HG02642 (cell line): ENCODE measurements around the gene PCDH9.

Experiments
- ATAC-seq: cut with Tn5 transposase; IDR thresholded peaks from one replicate; pipeline ENCODE4 v1.9.1; 2021; ENCODE audit warnings: mild to moderate bottlenecking; ENCODE audit not compliant: unreplicated experiment, poor library complexity

Gene PCDH9

DNA sequence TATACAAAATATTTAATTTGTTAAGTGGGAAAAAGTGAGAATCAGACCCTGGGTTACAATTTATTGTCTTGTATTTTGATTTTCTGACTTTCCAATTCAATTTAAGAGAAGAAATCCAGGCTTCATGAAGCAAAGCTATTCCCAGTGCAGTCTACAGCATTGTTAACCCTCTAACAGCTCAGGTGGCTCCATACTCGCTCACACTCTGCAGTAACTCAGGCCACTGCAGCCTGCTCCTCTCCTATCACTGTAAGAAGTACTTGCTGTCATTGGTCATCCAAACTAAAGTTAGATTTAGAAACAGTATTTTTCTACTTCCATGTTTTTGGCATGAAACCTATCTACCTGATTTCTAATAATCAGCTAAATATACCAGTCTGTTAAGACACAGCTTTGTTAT lies 830.3 kb downstream of the PCDH9 start:
- no peak for ATAC-seq

DNA sequence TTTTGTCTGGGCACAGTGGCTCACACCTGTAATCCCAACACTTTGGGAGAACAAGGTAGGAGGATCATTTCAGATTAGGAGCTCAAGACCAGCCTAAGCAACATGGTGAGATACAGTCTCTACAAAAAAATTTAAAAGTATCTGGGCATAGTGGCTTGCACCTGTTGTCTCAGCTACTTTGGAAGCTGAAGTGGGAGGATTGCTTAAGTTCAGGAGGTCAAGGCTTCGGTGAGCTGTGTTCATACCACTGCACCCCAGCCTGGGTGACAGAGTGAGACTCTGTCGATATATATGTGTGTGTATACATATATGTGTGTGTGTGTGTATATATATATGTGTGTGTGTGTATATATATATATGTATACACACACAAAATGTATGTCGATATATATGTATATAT lies 833.0 kb downstream of the PCDH9 start:
- no peak for ATAC-seq

DNA sequence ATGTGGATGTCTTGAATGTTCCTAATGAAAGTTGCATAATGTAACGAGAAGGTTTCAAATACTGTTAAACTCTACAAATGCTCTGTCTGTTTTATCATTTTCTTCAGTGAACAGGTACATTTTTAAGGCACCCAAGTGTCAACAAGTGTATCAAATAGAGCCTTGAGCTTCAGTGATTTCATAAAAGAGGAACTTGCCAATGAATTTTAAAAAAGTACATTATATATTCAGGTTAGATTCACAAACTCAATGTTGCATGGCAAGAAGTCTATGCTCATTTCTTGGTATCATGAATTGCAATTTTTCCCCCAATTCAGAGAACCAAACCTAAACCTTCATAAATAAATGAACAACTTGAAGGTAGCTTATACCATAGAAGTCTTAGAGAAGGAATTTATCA lies 838.8 kb downstream of the PCDH9 start:
- no peak for ATAC-seq

DNA sequence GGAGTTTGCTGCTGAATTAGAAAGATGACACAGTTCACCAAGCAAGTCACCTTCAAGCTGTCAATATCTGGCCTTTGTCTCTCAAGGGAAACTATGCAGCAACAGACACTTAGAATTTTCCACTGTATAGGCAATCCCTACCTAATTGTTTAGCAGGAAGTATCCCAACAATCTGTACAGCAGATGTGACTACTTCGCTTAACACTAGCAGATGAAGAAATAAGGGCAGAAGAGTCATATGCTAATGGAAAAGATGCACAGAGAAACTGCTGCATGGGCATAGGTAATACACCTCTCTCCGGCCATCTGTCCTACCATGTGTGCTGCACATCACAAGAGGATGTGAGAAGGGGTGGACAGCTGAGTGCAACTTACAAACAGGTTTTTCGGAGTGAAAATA lies 851.2 kb downstream of the PCDH9 start:
- no peak for ATAC-seq

DNA sequence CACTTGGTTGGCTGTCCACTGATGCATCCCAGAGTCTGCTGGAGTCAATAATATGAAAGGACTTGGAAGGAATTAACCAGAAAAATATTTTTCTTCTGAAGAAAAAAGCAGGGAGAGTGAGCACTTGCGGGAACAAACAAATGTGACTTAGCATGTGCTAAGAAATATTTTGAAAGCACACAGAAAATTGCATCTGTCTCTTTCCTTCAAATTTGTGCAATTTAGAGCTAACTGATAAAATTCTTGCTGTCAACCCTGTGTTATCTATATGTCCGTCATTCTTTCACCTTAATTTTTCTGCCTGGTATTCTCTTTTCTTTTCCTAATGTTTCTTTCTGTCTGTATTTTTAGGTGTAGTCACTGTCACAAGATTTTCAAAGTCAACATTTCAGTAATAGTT lies 852.6 kb downstream of the PCDH9 start:
- ATAC-seq: no peak

DNA sequence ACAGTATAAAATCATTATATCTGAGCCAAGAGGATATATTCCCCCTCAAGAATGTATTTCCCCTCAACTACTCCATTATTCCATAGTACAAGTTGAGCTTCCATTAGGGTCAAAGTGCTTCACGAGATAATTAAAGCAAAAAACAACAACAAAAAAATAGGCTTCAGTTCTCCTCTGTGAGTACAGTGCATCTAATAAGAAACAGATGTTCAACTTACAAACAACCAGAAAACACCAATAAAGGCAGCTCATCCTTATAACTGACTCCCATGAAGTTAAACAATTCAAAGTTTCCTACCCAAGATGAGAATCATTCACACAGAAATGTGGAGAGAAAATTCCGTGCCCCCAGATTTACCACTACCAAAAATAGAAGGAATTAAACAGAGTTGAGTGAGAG lies 854.4 kb downstream of the PCDH9 start:
- no peak for ATAC-seq

DNA sequence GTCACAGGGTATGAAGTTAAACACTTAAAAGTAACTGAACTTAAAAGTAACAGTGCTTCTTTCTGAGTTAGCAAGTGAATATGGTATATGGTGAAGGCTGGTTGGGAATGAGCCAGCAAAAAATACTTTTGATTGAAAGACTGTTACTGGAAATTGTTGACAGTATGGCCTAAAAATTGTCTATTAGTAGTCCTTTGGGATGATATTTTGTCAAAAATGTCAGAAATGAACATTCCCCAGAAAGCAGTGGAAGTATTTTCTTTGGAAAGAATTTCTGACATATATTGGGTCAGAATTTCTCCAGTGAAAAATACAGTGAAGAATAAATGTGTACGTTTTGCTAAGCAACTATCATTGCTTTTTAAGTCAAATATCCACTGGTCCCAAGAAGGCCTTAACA lies 860.5 kb downstream of the PCDH9 start:
- no peak for ATAC-seq

DNA sequence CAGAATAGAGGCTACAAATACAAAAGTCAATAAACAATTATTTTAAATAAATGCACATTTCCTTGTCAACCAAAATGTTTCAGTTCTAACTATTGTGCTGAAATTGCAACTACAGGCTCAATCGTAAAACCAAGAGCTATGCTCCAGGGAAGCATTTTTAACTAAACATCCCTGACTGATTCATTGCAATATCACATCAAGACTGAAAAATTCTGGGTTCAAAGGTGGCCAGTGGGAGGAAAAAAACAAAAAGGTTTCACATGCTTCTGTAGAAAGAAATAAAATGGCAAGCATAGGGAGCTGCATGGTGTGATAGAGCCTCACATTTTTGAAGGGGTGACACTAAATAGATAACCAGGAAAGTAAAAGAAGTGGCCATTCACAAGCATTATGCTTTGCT lies 862.8 kb downstream of the PCDH9 start:
- ATAC-seq: no peak

DNA sequence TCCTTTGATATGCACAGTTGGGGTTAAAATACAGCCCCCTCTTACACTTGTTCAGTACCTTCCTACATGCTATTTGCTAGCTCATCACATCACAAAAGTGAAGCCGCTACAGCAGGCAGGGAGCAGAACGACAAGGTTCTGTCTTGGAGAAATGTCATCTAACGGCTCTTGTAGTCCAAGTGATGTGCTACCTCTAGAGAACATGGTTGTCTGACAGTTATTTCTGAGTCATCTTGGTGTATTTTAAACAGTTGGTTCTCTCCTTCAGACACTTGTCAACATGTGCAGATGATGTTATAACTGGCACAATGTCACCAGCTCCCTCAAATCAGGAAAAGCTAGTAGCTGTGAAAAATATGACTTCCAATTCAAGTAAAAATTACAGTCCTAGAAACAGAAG lies 865.0 kb downstream of the PCDH9 start:
- no peak for ATAC-seq

DNA sequence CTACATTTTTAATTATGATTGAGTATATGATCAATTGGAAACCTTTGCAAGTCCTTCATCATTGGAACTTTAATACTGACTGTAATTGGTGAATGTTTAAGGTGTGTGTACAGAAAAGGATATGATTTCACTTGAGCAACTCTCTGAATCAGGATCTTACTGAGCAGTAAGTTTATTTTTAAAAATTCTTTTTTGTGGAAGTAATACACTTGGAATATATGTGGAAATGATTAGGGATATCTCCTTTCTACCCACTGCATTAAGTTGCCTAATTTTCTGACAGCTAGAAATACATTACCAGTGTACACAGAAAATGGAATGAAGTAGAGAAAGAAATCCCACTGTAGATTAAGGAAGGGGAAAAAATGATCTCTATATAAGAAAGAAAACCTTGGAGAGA lies 865.8 kb downstream of the PCDH9 start:
- no peak for ATAC-seq

DNA sequence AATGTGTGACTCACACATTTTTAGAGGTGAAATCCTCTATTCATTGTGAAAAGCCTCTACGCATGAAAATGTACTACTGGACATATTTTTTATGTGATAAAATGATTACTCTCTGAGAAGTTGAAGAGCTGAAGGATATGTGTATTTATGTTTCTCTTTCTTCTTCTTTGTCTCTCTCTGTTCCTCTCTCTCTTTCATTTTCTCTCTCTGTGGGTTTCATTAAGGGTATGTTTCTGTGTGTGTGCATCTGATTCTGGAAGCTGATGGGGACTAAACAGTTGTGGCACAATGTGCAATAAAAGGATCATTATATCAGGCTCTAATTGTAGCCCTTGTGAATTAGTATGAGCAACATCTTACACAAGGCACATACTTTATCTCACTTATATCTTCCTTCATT lies 867.7 kb downstream of the PCDH9 start:
- peak; percentile 58 for ATAC-seq

DNA sequence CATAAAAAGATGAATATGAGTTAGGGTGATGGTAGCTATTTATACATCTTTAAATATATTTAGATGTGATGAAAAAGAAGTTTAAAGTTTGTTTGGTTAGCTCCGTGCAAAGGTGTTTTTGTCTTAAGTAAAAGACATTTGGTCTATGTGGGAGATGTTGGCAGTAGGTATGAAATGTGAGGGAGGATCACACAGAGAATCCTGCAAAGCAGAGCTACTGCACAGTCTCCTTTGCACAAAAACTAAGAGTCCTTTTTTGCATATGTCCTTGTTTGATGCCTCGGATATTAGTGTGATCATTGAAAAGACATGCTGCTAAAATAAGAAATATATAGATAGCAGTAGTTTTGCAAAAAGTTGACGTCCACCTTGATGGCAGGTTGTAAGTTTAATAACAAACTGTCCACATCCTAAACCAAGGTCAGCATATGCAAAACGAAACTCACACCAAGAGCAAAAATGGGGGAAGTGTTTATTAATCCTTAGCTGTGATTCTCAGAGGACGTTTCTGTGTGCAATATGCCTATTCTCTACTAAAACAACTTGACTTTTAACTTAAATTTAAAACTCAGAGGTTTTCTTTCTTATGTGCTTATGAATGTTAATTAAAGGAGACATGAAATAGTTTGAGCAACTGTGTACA lies 870.1 kb downstream of the PCDH9 start:
- no peak for ATAC-seq

DNA sequence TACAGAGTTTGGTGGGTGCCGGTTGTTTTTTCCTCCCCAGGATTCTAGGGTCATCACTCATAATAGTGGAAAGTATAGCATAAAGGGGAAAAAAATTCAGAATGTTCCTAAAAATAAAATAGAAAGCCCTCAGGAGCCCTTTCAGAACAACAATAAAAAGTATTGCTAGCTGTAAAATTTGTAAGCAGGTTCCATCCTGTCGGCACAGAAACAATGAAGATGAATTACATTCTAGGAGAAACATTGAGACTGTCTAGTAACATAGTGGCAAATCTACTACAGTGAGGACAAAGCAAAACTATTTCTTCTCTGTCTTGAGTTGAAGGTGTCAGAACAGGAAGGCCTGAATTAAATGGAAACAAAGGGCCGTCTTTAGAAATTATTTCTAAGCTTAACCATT lies 870.7 kb downstream of the PCDH9 start:
- no peak for ATAC-seq

DNA sequence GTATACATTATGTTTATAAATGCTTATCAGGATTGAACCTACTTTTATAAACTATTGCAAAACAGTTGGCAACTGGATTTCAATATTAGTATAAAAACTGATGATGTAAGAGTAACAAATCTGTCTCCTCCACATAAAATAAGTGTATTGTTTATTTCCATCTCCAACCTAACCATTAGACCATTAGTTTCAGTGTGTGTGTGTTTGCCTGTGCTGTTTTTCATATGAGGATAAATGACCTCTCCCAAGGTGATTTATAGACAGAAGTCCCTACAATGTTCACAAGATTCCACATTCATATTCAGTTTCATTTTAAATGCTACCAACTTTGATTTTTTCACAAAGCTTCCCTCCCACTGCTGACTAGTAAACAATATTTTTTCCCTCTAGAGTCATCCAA lies 871.6 kb downstream of the PCDH9 start:
- ATAC-seq: no peak

DNA sequence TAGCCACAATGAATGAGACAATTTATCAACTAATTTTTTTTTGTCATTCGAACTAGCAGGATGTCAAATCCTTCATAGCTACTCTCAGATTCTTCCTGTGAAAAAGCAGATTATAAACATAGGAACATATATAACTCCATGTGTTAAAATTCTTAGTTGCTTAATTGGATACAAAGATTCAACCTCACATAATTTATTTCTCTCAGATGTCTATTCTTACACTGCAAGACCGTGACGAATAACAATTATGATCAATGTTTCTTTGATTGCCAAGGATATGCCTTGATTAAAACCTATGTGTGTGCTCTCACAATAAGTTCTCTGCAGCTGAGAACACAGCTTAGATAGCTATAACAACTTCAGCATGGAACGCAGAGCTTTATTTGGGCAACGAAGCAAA lies 872.7 kb downstream of the PCDH9 start:
- ATAC-seq: no peak

DNA sequence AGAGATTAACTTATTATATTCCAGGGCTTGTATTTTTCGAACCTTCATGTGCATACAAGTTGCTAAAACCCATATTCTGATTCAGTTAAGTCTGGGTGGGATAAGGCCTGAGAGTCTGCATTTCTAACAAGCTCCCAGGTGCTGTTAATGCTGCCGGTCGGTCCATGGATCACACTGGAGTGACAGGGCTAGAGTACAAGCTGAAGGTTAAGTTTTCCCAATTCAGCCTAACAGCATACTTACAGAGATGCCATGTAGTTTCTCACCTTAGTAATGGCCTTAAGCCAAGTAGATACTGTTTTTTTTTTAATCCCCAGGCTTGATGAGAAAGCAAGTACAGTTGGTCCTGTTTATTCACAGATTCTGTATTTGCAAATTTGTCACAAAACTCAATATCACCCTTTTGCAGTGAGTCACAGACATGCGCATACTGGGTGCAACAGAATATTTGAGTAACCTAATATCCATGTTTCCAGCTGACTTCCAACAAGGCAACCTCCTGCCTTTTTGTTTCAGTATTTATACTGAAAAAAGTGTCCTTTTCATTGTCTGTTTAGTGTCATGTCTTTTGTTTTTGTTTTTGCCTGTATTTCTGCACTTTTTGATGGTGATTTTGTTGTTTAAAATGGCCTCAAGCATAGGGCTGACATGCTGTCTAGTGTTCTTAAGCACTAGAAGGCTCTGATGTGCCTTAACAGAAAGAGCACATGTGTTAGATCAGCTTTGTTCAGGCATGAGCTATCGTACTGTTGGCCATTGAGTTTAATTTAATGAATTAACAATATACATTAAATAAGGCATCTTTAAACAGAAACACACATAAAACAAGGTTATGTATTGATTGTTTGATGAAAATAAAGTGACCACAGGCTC lies 875.0 kb downstream of the PCDH9 start:
- ATAC-seq: no peak

DNA sequence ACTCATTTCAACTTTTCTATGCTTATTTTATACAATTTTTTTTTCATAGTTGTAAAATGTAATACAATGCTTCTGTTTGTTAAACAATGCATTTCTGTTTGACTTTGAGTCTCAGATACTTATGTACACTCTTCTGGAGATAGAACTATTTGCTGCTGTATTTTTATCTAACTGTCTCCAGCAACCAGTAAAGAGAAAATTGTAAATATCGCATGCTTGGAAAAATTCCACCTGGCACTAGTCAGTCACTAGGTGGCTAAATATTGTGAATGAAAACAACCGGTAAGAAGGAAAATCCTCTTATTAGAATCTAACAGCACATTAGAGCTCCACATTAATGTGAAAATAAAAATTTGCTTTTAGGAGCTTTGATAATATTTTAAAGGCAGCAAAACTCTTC lies 876.5 kb downstream of the PCDH9 start:
- ATAC-seq: no peak

DNA sequence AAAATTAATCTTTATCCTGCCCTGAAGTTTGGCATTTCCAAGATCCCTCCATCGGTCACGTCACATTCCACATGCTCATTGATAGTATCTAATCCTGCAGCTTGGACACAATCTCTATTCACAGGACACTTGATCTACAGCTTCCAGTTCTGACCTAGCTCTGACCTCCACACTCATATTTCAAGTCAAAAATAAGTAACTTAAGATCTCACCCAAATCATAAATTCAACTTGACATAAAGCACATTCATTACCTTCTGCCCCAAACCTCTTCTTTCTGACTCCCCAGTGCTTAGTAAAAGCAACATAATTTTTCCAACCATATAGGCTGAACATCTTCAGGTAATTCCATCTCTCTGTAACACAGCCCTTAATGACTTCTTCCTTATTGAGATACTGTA lies 880.2 kb downstream of the PCDH9 start:
- ATAC-seq: no peak

DNA sequence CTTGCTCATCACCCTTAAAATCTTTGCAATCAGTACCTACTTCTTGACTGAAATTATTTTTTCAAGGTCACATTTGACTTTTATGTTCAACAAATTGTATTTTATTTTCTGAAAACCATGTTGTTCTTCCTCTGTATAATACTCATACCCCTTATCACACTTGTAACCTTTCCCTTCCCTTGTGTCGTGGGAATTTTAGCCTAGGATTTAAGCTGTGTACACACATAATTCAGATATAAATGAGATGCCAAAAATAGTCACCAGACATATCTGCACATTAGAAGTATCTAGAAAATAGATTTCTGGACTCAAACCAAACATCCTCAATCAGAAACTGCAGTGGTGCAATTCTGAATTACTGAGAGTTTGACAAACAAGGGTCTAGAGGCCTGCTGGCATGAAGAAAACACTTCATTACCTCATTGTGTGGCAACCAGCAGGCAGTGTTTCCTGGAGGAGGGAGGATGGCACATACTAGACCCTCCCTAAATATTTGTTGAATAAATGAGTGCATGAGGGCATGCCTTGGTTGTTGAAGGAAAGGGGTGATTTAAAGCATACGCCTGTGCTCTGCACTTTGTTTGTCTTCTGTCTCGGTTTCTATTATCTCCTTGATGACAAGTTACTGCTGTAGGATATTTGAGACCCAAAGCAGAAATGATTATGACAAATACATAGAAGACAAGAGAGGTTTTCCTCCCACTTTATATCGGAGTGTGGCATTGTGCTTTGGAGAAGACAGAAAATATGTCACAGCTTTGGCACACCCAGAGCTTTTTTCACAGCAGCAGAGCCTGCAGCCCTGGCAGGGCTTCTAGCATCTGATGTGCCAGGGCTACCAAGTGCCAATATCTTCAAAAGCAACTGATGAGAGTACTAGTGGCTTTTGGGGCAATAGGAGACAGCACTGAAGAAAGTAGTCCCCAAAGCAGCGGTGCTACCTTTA lies 881.1 kb downstream of the PCDH9 start:
- no peak for ATAC-seq

DNA sequence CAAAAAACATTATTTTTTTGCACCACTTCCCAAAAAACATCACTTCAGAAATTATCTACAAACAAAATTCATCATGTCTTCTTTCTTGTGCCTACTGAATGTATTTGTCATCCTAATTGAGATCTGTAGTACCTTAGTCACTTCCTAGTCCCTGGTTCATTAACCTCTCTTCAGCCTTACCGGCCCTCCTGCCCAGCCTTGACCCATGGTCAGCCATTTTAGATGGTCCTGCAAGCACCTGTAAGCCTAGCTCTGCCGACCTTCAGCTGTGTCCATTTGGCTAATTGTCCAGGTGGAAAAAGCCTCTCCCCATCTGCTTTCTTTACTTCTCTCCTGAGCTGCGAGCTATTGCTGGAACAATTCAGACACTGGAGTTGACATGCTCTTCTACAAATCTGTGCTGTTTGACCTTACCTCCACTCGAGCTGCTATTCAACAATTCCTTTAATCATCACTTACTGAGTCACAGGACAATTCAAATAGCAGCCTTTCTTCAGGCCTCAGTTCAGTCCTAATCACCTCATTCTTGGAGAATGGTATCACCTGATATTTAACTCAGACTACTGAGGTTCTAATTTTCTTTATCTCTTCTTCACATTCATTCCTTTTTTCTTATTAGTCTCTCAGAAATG lies 882.5 kb downstream of the PCDH9 start:
- no peak for ATAC-seq

DNA sequence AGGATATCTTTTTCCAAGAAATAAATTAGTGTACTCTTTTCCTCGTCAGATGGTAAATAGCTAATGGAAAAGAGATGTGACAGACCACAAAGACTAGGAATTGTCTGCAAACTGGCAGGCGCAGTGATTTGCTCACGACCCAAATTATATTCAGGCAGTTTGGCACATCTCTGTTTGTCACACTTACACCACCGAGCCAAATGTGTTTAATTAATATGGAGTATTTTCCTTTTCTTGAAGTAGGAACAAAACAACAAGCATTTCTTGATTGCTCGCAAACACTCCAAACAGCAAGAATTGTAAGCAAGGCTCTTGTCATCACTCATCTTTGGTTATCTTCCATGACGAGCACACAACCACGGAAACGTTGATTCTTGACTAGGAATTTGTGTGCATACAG lies 884.2 kb downstream of the PCDH9 start:
- ATAC-seq: no peak
